Type B pancreatic cell (in vitro differentiated cells): ENCODE data around the gene HPS3. TPM values are rescaled to one million over a fixed set of nuclear protein-coding genes. Genes with fewer than 3 reads are reported as not detected.

ENCODE experiments used
- DNase-seq: peaks from one replicate; pipeline ENCODE4 v3.0.0; 2021; ENCODE audit warnings: mixed read lengths; ENCODE audit not compliant: unreplicated experiment; ENCODE audit errors: extremely low spot score
- H3K27ac Mint-ChIP-seq: 2 replicates; pipeline ENCODE4 v1.8.0; 2021; ENCODE audit warnings: mild to moderate bottlenecking, mixed read lengths
- H3K27me3 Mint-ChIP-seq: 2 replicates; pipeline ENCODE4 v1.8.0; 2021; ENCODE audit warnings: mixed read lengths
- H3K36me3 Mint-ChIP-seq: 2 replicates; pipeline ENCODE4 v1.8.0; 2021; ENCODE audit warnings: mixed read lengths
- H3K4me1 Mint-ChIP-seq: one replicate; pipeline ENCODE4 v1.8.0; 2021; ENCODE audit warnings: mixed read lengths; ENCODE audit not compliant: unreplicated experiment
- H3K4me3 Mint-ChIP-seq: 2 replicates; pipeline ENCODE4 v1.8.0; 2021; ENCODE audit warnings: mild to moderate bottlenecking, mixed read lengths
- H3K9me3 Mint-ChIP-seq: 2 replicates; pipeline ENCODE4 v1.8.0; 2021; ENCODE audit warnings: mixed read lengths
- total RNA-seq: library from RNA; stranded (reverse); gene quantifications from 2 replicates; pipeline ENCODE4 v1.2.1, GENCODE V29; 2021; ENCODE audit warnings: low replicate concordance
- TF ChIP-seq, protein P1 (sequence below): fragments of 200-600 bp; sonication (generic); conservative IDR thresholded peaks from 2 replicates; pipeline ENCODE4 v1.5.0; 2021; ENCODE audit warnings: antibody characterized with exemption, mild to moderate bottlenecking

Gene HPS3
- total RNA-seq, 1 donor from 2014 or later, result 18.2 TPM

DNA sequence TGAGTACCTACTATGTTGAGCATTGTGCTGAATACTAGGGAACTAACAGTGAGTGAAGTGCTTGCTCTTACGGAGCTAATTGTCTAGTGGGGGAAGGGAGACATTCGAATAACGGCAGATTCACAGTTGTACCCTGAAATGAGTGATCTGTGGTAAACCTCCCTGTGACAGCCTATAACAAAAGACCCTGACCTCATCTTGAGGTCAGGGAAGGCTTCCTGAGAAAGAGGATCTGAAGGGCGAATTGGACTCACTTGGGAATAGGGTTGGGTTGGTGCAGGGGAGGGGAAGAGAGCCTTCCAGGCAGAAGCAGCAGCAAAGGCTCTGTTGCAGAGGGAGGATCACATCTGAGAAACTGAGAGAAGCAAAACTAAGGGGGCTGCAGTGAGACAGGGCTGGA, 13.2 kb downstream of the HPS3 start:
- DNase-seq, result no peak
- TF ChIP-seq, protein P1, sequence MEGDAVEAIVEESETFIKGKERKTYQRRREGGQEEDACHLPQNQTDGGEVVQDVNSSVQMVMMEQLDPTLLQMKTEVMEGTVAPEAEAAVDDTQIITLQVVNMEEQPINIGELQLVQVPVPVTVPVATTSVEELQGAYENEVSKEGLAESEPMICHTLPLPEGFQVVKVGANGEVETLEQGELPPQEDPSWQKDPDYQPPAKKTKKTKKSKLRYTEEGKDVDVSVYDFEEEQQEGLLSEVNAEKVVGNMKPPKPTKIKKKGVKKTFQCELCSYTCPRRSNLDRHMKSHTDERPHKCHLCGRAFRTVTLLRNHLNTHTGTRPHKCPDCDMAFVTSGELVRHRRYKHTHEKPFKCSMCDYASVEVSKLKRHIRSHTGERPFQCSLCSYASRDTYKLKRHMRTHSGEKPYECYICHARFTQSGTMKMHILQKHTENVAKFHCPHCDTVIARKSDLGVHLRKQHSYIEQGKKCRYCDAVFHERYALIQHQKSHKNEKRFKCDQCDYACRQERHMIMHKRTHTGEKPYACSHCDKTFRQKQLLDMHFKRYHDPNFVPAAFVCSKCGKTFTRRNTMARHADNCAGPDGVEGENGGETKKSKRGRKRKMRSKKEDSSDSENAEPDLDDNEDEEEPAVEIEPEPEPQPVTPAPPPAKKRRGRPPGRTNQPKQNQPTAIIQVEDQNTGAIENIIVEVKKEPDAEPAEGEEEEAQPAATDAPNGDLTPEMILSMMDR, result no peak
- Mint-ChIP-seq H3K27me3 (no peaks in the 10 kb centered on the region), H3K4me1 (peaks cover 4% of the 10 kb centered on the region), H3K36me3 (peaks cover 14% of the 10 kb centered on the region), H3K27ac (no peak overlapping the region), H3K4me3 (no peak overlapping the region), H3K9me3 (no peaks in the 10 kb centered on the region)

GRCh38 chr3:149145356-149145755, 15.9 kb downstream of the HPS3 start:
- DNase-seq, result no peak
- H3K4me3 Mint-ChIP-seq, result no peak overlapping the region
- H3K27me3 Mint-ChIP-seq, result no peaks in the 10 kb centered on the region
- peaks cover 4% of the 10 kb centered on the region for H3K4me1 Mint-ChIP-seq
- TF ChIP-seq, protein P1, result no peak
- H3K36me3 Mint-ChIP-seq, result peaks cover 11% of the 10 kb centered on the region
- no peak overlapping the region for H3K27ac Mint-ChIP-seq
- H3K9me3 Mint-ChIP-seq, result no peaks in the 10 kb centered on the region

DNA sequence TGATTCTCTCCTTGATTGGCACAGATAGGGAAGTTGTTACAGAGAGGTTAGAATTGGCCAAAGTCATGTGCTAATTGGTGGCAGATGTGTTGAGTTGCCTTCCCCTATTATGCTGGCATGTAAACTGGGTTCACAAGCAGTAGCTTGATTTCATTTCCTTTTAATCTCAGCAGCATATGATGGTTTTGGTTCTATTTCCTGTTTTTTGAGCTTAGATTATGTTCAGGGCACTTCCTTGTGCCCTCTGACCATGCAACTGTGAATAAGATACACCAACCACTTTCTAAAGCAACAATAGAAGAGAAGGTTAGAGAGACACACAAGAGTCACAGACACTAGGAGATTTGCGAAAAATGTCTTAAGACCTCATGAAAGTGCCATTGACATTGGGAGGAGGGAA, 16.5 kb downstream of the HPS3 start:
- Mint-ChIP-seq H3K4me3 (no peak overlapping the region), H3K36me3 (peaks cover 10% of the 10 kb centered on the region), H3K27ac (no peak overlapping the region), H3K4me1 (peaks cover 4% of the 10 kb centered on the region), H3K27me3 (no peaks in the 10 kb centered on the region), H3K9me3 (no peaks in the 10 kb centered on the region)
- DNase-seq, result no peak
- TF ChIP-seq, protein P1, result no peak

DNA sequence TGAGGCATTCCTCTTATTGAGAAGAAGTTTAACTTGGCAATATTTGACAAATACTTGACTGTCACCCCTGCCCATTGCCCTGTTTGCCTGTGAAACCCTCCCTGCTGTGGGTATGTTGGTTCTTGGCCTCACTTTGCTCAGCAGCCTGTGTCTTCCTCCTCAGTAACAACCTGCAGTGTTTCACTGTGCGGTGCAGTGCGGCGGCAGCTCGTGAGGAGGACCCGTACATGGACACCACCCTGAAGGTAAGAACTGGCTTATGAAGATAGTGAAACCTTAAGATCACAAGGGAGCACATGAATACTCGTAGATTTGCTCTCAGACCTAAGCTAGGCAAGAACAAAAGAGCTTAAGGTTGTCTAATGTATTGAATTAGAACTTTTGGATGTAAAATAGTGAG, 21.0 kb downstream of the HPS3 start:
- H3K27ac Mint-ChIP-seq, result no peak overlapping the region
- H3K4me3 Mint-ChIP-seq, result no peak overlapping the region
- no peaks in the 10 kb centered on the region for H3K27me3 Mint-ChIP-seq

DNA sequence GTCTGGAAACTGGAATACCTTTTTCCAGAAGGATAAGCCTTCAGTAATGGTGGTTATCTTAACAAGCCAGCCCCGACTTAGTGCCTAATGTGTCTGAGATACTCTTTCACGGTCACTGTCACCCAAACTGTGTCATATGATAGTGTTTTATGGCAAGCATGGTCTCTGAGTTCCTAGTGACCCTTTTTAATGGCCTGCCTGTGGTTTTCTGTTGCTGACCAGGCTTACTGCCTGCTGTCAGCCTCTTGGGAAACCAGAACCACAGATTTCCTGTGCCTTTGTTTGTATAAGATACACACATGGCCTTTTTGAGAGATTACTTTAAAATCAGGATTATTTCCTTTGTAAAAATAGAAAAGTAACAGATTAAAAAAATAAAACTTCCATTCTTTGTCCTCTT, 22.4 kb downstream of the HPS3 start:
- Mint-ChIP-seq H3K27ac (peak overlapping the region; percentile 50), H3K36me3 (peaks cover 20% of the 10 kb centered on the region)

More for the DNA sequence above, 21.0 kb downstream of the HPS3 start:
- TF ChIP-seq, protein P1, result no peak
- Mint-ChIP-seq H3K36me3 (peaks cover 10% of the 10 kb centered on the region), H3K9me3 (no peaks in the 10 kb centered on the region), H3K4me1 (peaks cover 7% of the 10 kb centered on the region)
- DNase-seq, result no peak

More for the DNA sequence above, 22.4 kb downstream of the HPS3 start:
- no peak for DNase-seq
- Mint-ChIP-seq H3K9me3 (no peaks in the 10 kb centered on the region), H3K27me3 (no peaks in the 10 kb centered on the region), H3K4me3 (no peak overlapping the region), H3K4me1 (peaks cover 7% of the 10 kb centered on the region)
- TF ChIP-seq, protein P1, result no peak
